HCEC 1CT (cell line): ENCODE data around the gene ANKDD1A.
A peak's percentile ranks its signal among the peaks of the same experiment; 100 is the strongest.

ENCODE experiments used
- DNase-seq: peaks from one replicate; pipeline ENCODE4 v3.0.0-alpha.2; 2017

ANKDD1A gene

GRCh38 chr15:64911311-64912186 is at the start of gene ANKDD1A:
Gene ANKDD1A, plus strand, starts transcription at chr15:64911902. Its CDS starts 29 bp downstream, at chr15:64911931.
- peak; percentile 4 for DNase-seq

GRCh38 chr15:64861960-64862359 is 49.7 kb upstream of the ANKDD1A start:
- DNase-seq = no peak

GRCh38 chr15:64862408-64862807 is 49.3 kb upstream of the ANKDD1A start:
- no peak for DNase-seq

GRCh38 chr15:64864068-64864467 is 47.6 kb upstream of the ANKDD1A start:
- DNase-seq = no peak

- peak; percentile 16 for DNase-seq
Observed at GRCh38 chr15:64865126-64865997, 46.3 kb upstream of the ANKDD1A start.

- peak; percentile 90 for DNase-seq
Observed at GRCh38 chr15:64865998-64866520, 45.6 kb upstream of the ANKDD1A start.

- DNase-seq = no peak
Observed at GRCh38 chr15:64869501-64869900, 42.2 kb upstream of the ANKDD1A start.

- no peak for DNase-seq
Observed at GRCh38 chr15:64870353-64870752, 41.3 kb upstream of the ANKDD1A start.

- DNase-seq = no peak
Observed at GRCh38 chr15:64875641-64876223, 36.0 kb upstream of the ANKDD1A start.

- DNase-seq = no peak
Observed at GRCh38 chr15:64877435-64877834, 34.3 kb upstream of the ANKDD1A start.

GRCh38 chr15:64878705-64879104 is 33.0 kb upstream of the ANKDD1A start:
- DNase-seq = no peak

GRCh38 chr15:64883100-64883581 is 28.6 kb upstream of the ANKDD1A start:
- DNase-seq = peak; percentile 73

- peak; percentile 94 for DNase-seq
Observed at GRCh38 chr15:64883997-64884511, 27.6 kb upstream of the ANKDD1A start.

- no peak for DNase-seq
Observed at GRCh38 chr15:64884679-64885078, 27.0 kb upstream of the ANKDD1A start.

- DNase-seq = no peak
Observed at GRCh38 chr15:64888336-64888735, 23.4 kb upstream of the ANKDD1A start.

GRCh38 chr15:64891561-64891960 is 20.1 kb upstream of the ANKDD1A start:
- DNase-seq = no peak

GRCh38 chr15:64892847-64893403 is 18.8 kb upstream of the ANKDD1A start:
- no peak for DNase-seq

GRCh38 chr15:64893481-64894394 is 18.0 kb upstream of the ANKDD1A start:
- peak; percentile 53 for DNase-seq

- no peak for DNase-seq
Observed at GRCh38 chr15:64894395-64895056, 17.2 kb upstream of the ANKDD1A start.

GRCh38 chr15:64895285-64896065 is 16.2 kb upstream of the ANKDD1A start:
- DNase-seq = peak; percentile 16
